Subcutaneous abdominal adipose tissue (tissue), 5 donors: Measurements from ENCODE around the gene SH3RF3.
A peak's percentile ranks its signal among the peaks of the same experiment; 100 is the strongest.

ENCODE experiments used
- H3K27ac ChIP-seq: one replicate; pipeline ENCODE4 v1.7.0; 2013; ENCODE audit warnings: low read depth, mild to moderate bottlenecking, inconsistent platforms, low read length, moderate library complexity
- H3K27me3 ChIP-seq, 5 donors: one replicate each; pipeline ENCODE4 v1.7.0; 2013; ENCODE audit warnings: low read length in 5 of 5, inconsistent platforms in 1 of 5; ENCODE audit not compliant: control insufficient read depth in 5 of 5, insufficient read depth in 4 of 5
- H3K36me3 ChIP-seq, 5 donors: one replicate each; pipeline ENCODE4 v1.7.0; 2013; ENCODE audit warnings: low read length in 5 of 5; ENCODE audit not compliant: control insufficient read depth in 5 of 5, insufficient read depth in 5 of 5
- H3K4me1 ChIP-seq, 5 donors: one replicate each; pipeline ENCODE4 v1.7.0; 2013; ENCODE audit warnings: low read length in 5 of 5, mild to moderate bottlenecking in 3 of 5, moderate library complexity in 1 of 5; ENCODE audit not compliant: control insufficient read depth in 5 of 5, insufficient read depth in 5 of 5
- H3K4me3 ChIP-seq, 5 donors: one replicate each; pipeline ENCODE4 v1.7.0; 2013; ENCODE audit warnings: low read length in 5 of 5, low read depth in 1 of 5
- H3K9ac ChIP-seq, 5 donors: one replicate each; pipeline ENCODE4 v1.7.0; 2013; ENCODE audit warnings: low read length in 5 of 5, mild to moderate bottlenecking in 4 of 5, moderate library complexity in 3 of 5
- H3K9me3 ChIP-seq, 5 donors: one replicate each; pipeline ENCODE4 v1.7.0; 2013; ENCODE audit warnings: low read length in 5 of 5; ENCODE audit not compliant: control insufficient read depth in 5 of 5
- donor health status: healthy.
- donor health status: healthy.
- donor health status: healthy.
- donor health status: healthy.
- donor health status: healthy.

The SH3RF3 gene

GRCh38 chr2:109270505-109271312 lies 141.7 kb downstream of the SH3RF3 start:
- no peaks in the 10 kb centered on the region for H3K9me3 ChIP-seq
- no peak overlapping the region for H3K27ac ChIP-seq
- peak overlapping the region in 1 of 5 donors; percentile 37 for H3K9ac ChIP-seq
- no peaks in the 10 kb centered on the region for H3K27me3 ChIP-seq
- peaks cover 0 to 49% (median 22%) of the 10 kb centered on the region in 5 donors for H3K4me1 ChIP-seq
- no peak overlapping the region for H3K4me3 ChIP-seq
- H3K36me3 ChIP-seq, result no peaks in the 10 kb centered on the region

DNA sequence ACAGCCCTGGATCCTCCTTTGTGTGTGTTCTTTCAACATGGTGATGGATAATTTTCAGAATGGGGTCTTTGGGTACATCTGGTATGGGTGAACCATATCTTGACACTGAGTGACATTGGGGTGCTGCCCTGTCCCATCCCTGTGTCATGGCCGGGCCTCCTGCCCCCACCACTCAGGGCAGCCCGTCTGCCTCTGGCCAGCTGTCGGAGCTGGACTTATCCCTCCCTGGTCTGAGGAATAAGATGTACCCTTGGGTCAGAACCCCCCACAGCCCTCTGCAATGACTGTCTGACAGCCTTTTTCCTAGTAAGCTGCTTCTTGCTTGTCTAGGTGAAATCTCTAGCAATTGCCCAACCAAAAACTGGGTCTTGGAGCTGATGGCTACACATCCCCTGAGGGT lies 142.9 kb downstream of the SH3RF3 start:
- no peaks in the 10 kb centered on the region for H3K9me3 ChIP-seq
- no peak overlapping the region for H3K9ac ChIP-seq
- H3K4me3 ChIP-seq, result no peak overlapping the region
- H3K27ac ChIP-seq, result no peak overlapping the region
- H3K27me3 ChIP-seq, result no peaks in the 10 kb centered on the region
- H3K36me3 ChIP-seq, result no peaks in the 10 kb centered on the region
- peaks cover 0 to 41% (median 17%) of the 10 kb centered on the region in 5 donors for H3K4me1 ChIP-seq

- Histone ChIP-seq H3K9me3 (no peaks in the 10 kb centered on the region), H3K4me3 (no peak overlapping the region), H3K4me1 (peaks cover 0 to 37% (median 12%) of the 10 kb centered on the region in 5 donors), H3K9ac (no peak overlapping the region), H3K36me3 (no peaks in the 10 kb centered on the region), H3K27me3 (no peaks in the 10 kb centered on the region), H3K27ac (no peak overlapping the region)
Measured at GRCh38 chr2:109272461-109272860, 143.5 kb downstream of the SH3RF3 start.

DNA sequence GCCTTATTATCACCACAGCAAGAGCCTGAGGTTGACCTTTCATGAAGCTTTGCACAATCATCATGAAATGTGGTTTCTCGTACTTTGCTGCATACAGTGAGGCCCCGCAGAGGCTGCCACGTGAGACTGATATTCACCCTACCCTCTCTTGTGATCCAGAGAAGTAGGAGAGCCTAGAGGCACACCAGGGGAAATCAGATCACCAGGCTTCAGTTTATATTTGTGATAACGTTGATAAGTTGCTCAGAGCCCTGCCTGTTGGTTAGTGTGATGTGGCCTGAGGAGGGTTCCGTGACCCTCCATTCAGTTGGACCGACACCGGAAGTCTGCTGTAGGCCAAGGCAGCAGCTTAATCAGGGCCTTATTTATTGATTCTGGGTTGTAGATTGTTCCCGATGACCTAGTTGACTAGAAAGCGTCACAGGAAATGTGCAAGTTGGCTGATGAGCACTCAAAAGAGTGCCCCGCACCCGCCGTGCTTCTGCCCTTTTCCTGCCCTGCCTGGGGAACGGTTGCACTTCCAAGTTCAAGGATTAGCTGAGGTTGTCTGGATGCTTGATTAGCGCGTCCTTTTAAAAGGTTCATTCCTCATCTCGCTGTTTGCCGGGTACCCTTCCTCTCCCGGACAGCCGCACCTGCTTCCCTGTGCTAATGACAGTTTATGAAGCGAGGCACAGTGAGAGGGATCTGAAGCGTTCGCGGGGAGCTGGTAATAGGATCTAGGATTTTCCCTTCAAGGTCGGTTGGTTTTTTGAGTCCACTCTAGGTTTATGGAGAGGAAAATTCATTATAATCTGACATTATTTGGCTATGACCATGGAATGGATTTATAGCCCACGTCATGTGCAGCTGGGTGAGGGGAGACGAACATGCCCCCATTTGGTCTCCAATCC lies 146.4 kb downstream of the SH3RF3 start:
- Histone ChIP-seq H3K4me3 (no peak overlapping the region), H3K9ac (no peak overlapping the region), H3K36me3 (no peaks in the 10 kb centered on the region), H3K4me1 (peaks cover 0 to 43% (median 23%) of the 10 kb centered on the region in 5 donors), H3K9me3 (no peaks in the 10 kb centered on the region), H3K27me3 (no peaks in the 10 kb centered on the region), H3K27ac (no peak overlapping the region)

- H3K4me1 ChIP-seq, result peaks cover 0 to 35% (median 13%) of the 10 kb centered on the region in 5 donors
- no peak overlapping the region for H3K27ac ChIP-seq
- H3K36me3 ChIP-seq, result no peaks in the 10 kb centered on the region
- H3K9ac ChIP-seq, result no peak overlapping the region
- no peak overlapping the region for H3K4me3 ChIP-seq
- no peaks in the 10 kb centered on the region for H3K9me3 ChIP-seq
- H3K27me3 ChIP-seq, result no peaks in the 10 kb centered on the region
Measured at GRCh38 chr2:109277406-109277805, 148.4 kb downstream of the SH3RF3 start.

GRCh38 chr2:109279243-109279860 lies 150.3 kb downstream of the SH3RF3 start:
- Histone ChIP-seq H3K9ac (no peak overlapping the region), H3K36me3 (no peaks in the 10 kb centered on the region), H3K4me1 (peaks cover 1 to 38% (median 22%) of the 10 kb centered on the region in 5 donors), H3K27ac (no peak overlapping the region), H3K9me3 (no peaks in the 10 kb centered on the region), H3K4me3 (no peak overlapping the region), H3K27me3 (no peaks in the 10 kb centered on the region)

DNA sequence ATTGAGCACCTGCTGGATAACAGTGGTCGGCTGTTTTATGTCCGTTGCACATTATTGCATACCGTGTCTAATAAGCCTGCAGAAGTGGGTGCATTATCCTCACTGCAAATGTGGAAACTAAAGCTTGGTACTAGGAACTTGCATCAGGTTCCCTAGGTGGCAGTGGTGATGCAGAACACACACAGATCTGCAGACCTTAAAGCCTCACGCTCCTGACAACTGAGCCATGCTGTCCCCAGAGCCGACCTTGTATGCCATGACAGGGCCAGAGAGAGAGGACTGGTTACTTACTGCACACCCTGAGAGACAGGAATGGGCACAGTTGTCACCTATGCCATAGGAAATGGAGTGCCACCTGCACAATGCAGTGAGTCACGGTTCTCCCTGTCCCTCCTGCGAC lies 151.8 kb downstream of the SH3RF3 start:
- H3K27me3 ChIP-seq, result no peaks in the 10 kb centered on the region
- no peak overlapping the region for H3K4me3 ChIP-seq
- H3K9me3 ChIP-seq, result no peaks in the 10 kb centered on the region
- no peak overlapping the region for H3K9ac ChIP-seq
- no peaks in the 10 kb centered on the region for H3K36me3 ChIP-seq
- H3K27ac ChIP-seq, result no peak overlapping the region
- H3K4me1 ChIP-seq, result peaks cover 6 to 43% (median 37%) of the 10 kb centered on the region in 5 donors

DNA sequence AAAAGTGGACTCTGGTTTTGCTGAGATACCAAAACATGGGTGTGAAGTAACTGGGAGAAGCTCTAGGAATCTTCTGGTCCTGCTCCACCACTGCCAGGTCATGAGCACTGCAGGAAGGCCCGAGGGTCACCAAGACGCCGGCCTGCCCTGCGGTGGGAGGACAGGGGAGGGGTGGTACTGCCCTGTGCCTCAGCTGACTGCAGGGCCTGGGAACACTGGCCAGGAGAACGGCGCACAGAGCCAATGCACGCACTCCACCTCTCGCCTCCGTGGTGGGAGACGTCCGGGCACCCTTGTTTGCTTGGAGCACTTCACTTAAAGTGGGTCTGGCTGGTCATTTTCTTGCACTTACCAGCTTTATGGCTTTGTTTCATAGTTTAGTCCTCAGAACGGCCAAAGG lies 153.4 kb downstream of the SH3RF3 start:
- H3K27ac ChIP-seq, result no peak overlapping the region
- no peaks in the 10 kb centered on the region for H3K27me3 ChIP-seq
- peaks cover 6 to 45% (median 38%) of the 10 kb centered on the region in 5 donors for H3K4me1 ChIP-seq
- H3K36me3 ChIP-seq, result no peaks in the 10 kb centered on the region
- H3K9ac ChIP-seq, result no peak overlapping the region
- no peak overlapping the region for H3K4me3 ChIP-seq
- H3K9me3 ChIP-seq, result no peaks in the 10 kb centered on the region

- H3K27me3 ChIP-seq, result no peaks in the 10 kb centered on the region
- H3K9ac ChIP-seq, result no peak overlapping the region
- no peaks in the 10 kb centered on the region for H3K9me3 ChIP-seq
- H3K27ac ChIP-seq, result no peak overlapping the region
- no peaks in the 10 kb centered on the region for H3K36me3 ChIP-seq
- peaks cover 6 to 45% (median 38%) of the 10 kb centered on the region in 5 donors for H3K4me1 ChIP-seq
- H3K4me3 ChIP-seq, result no peak overlapping the region
Measured at GRCh38 chr2:109282865-109283264, 153.9 kb downstream of the SH3RF3 start.
